ENCODE measurements around the gene AFG1L. TPM values are rescaled to one million over a fixed set of nuclear protein-coding genes. Genes with fewer than 3 reads are reported as not detected.

AFG1L gene
- total and polyA plus RNA-seq, 2 experiments from 2014 or later = 4.1 to 8.7 TPM

DNA sequence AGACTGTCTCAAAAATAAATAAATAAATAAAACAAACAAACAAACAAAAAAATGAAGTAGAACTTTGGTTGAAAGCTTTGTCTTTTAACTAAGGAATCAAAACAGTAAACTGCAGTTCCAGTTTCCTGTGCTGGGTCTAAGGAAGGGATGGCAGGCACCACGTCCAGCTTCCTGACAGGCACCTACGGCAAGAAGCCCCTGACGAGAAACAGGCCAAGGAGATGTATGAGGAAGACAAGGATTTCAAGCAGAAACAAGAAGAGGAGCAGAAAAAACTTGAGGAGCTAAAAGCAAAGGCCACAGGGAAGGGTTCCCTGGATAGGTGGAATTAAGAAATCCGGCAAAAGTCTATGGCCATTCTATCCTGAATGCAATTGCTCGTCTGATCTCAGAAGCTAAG lies 42.8 kb upstream of the AFG1L start:
- H2AFZ ChIP-seq = no peak overlapping the region
- Mint-ChIP-seq H3K4me1 (0 out of 3 replicates have a peak, but pooled peaks cover 3% of the 10 kb centered on the region), H3K27me3 (ENCODE audit: insufficient read depth, low read depth, poor library complexity) (no peaks in the 10 kb centered on the region), H3K36me3 (ENCODE audit: low read depth) (no peaks in the 10 kb centered on the region), H3K9me3 (no peaks in the 10 kb centered on the region), H3K4me3 (no peak overlapping the region), H3K27ac (no peak overlapping the region)
- H3K4me3 ChIP-seq = no peak overlapping the region
- ATAC-seq = no peak
- H3K36me3 ChIP-seq (ENCODE audit: insufficient read depth) = no peaks in the 10 kb centered on the region
- H3F3A ChIP-seq (replicated peaks; ENCODE audit: low read depth) = no peaks in the 10 kb centered on the region
- TF ChIP-seq JUNB (IDR thresholded peaks at IDR 0.05; ENCODE audit: unreplicated experiment) (no peak), EZH2 (IDR thresholded peaks at IDR 0.05; ENCODE audit: low read depth, unreplicated experiment) (no peak), CREB1 (CRISPR knock-in tag; IDR thresholded peaks at IDR 0.05; ENCODE audit: low read depth) (no peak), EZH2phosphoT487 (IDR thresholded peaks at IDR 0.05; ENCODE audit: unreplicated experiment) (no peak), ZNF114 (CRISPR knock-in tag; IDR thresholded peaks at IDR 0.05) (no peak)
- TF ChIP-seq, protein P1, sequence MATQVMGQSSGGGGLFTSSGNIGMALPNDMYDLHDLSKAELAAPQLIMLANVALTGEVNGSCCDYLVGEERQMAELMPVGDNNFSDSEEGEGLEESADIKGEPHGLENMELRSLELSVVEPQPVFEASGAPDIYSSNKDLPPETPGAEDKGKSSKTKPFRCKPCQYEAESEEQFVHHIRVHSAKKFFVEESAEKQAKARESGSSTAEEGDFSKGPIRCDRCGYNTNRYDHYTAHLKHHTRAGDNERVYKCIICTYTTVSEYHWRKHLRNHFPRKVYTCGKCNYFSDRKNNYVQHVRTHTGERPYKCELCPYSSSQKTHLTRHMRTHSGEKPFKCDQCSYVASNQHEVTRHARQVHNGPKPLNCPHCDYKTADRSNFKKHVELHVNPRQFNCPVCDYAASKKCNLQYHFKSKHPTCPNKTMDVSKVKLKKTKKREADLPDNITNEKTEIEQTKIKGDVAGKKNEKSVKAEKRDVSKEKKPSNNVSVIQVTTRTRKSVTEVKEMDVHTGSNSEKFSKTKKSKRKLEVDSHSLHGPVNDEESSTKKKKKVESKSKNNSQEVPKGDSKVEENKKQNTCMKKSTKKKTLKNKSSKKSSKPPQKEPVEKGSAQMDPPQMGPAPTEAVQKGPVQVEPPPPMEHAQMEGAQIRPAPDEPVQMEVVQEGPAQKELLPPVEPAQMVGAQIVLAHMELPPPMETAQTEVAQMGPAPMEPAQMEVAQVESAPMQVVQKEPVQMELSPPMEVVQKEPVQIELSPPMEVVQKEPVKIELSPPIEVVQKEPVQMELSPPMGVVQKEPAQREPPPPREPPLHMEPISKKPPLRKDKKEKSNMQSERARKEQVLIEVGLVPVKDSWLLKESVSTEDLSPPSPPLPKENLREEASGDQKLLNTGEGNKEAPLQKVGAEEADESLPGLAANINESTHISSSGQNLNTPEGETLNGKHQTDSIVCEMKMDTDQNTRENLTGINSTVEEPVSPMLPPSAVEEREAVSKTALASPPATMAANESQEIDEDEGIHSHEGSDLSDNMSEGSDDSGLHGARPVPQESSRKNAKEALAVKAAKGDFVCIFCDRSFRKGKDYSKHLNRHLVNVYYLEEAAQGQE (IDR thresholded peaks at IDR 0.05; ENCODE audit: unreplicated experiment) = no peak
- TF ChIP-seq, protein P2, sequence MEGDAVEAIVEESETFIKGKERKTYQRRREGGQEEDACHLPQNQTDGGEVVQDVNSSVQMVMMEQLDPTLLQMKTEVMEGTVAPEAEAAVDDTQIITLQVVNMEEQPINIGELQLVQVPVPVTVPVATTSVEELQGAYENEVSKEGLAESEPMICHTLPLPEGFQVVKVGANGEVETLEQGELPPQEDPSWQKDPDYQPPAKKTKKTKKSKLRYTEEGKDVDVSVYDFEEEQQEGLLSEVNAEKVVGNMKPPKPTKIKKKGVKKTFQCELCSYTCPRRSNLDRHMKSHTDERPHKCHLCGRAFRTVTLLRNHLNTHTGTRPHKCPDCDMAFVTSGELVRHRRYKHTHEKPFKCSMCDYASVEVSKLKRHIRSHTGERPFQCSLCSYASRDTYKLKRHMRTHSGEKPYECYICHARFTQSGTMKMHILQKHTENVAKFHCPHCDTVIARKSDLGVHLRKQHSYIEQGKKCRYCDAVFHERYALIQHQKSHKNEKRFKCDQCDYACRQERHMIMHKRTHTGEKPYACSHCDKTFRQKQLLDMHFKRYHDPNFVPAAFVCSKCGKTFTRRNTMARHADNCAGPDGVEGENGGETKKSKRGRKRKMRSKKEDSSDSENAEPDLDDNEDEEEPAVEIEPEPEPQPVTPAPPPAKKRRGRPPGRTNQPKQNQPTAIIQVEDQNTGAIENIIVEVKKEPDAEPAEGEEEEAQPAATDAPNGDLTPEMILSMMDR (conservative IDR thresholded peaks at IDR 0.05; ENCODE audit: low read depth in 2 of 2) = no peak
- H3K4me1 ChIP-seq (ENCODE audit: insufficient read depth) = no peaks in the 10 kb centered on the region
- H3K9me2 ChIP-seq (ENCODE audit: insufficient read depth) = no peaks in the 10 kb centered on the region
- peaks cover 87% of the 10 kb centered on the region for H3K79me2 ChIP-seq (replicated peaks; ENCODE audit: insufficient read depth)
- H3K27ac ChIP-seq (ENCODE audit: low read depth) = peak overlapping the region; percentile 39; the same call in 1 of the 2 replicates
- no peak for DNase-seq (ENCODE audit: low spot score)
- H3K4me2 ChIP-seq = no peak overlapping the region
- H4K20me1 ChIP-seq (replicated peaks; ENCODE audit: insufficient read depth) = peaks cover 12% of the 10 kb centered on the region; the same call in 1 of the 2 replicates
- H3K27me3 ChIP-seq (ENCODE audit: insufficient read depth) = no peaks in the 10 kb centered on the region

DNA sequence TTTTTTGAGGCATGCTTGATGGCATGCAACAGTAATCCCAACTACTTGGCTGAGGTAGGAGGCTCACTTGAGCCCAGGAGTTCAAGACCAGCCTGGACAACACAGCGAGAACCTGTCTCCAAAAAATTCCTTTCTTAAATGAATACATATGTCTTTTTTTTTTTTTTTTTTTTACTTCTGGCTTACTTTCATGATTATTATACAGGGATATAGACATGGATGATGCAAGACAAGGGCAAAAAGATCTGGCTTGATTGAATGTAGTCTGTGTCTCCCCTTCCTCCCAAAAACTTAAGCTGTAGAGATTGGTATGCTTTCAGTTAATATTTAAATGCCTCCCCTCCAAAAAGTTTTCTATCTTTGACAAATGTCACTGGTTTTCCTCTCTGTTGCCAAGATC lies 41.6 kb upstream of the AFG1L start:
- DNase-seq (ENCODE audit: low spot score) = no peak
- Histone ChIP-seq H3K4me3 (no peak overlapping the region), H3K27me3 (ENCODE audit: insufficient read depth) (no peaks in the 10 kb centered on the region), H3K27ac (ENCODE audit: low read depth) (no peak overlapping the region), H3K4me1 (ENCODE audit: insufficient read depth) (no peaks in the 10 kb centered on the region), H4K20me1 (replicated peaks; ENCODE audit: insufficient read depth) (peaks cover 12% of the 10 kb centered on the region; the same call in 1 of the 2 replicates), H3K36me3 (ENCODE audit: insufficient read depth) (no peaks in the 10 kb centered on the region), H3K4me2 (no peak overlapping the region), H3K79me2 (replicated peaks; ENCODE audit: insufficient read depth) (peaks cover 94% of the 10 kb centered on the region), H3K9me2 (ENCODE audit: insufficient read depth) (no peaks in the 10 kb centered on the region), H2AFZ (no peak overlapping the region), H3F3A (replicated peaks; ENCODE audit: low read depth) (no peaks in the 10 kb centered on the region)
- no peaks in the 10 kb centered on the region for H3K9me3 Mint-ChIP-seq
- H3K4me3 Mint-ChIP-seq = no peak overlapping the region
- no peaks in the 10 kb centered on the region for H3K36me3 Mint-ChIP-seq (ENCODE audit: low read depth)
- no peak for ATAC-seq
- 0 out of 3 replicates have a peak, but pooled peaks cover 3% of the 10 kb centered on the region for H3K4me1 Mint-ChIP-seq
- no peaks in the 10 kb centered on the region for H3K27me3 Mint-ChIP-seq (ENCODE audit: insufficient read depth, low read depth, poor library complexity)
- no peak overlapping the region; the same call in 1 of the 2 replicates for H3K27ac Mint-ChIP-seq
- TF ChIP-seq CREB1 (CRISPR knock-in tag; IDR thresholded peaks at IDR 0.05; ENCODE audit: low read depth) (no peak), NANOG (IDR thresholded peaks at IDR 0.05; ENCODE audit: borderline replicate concordance) (no peak), JUNB (IDR thresholded peaks at IDR 0.05; ENCODE audit: unreplicated experiment) (no peak), ZNF114 (CRISPR knock-in tag; IDR thresholded peaks at IDR 0.05) (no peak)
- TF ChIP-seq, protein P2 (conservative IDR thresholded peaks at IDR 0.05; ENCODE audit: low read depth in 2 of 2) = no peak
- TF ChIP-seq, protein P1 (IDR thresholded peaks at IDR 0.05; ENCODE audit: unreplicated experiment) = no peak

All from GM23338 (cell line).